ENCODE results near the gene RFC2. TPM values are rescaled to one million over a fixed set of nuclear protein-coding genes. Genes with fewer than 3 reads are reported as not detected.
"Not testable (repeated sequence)": the region's sequence is repeated elsewhere in the genome, so short reads cannot be mapped to it uniquely, and the experiment has no call there.

The RFC2 gene
- total RNA-seq, 1 experiment from 2014 or later = 73.6 TPM

GRCh38 chr7:74225400-74225799 lies 28.8 kb downstream of the RFC2 start:
- H4K8ac ChIP-seq (replicated peaks; ENCODE audit: insufficient read length, low read depth, low read length) = no peak overlapping the region
- no peak overlapping the region for H2BK12ac ChIP-seq (ENCODE audit: insufficient read length, low read depth, low read length)
- Mint-ChIP-seq H3K27ac (no peak overlapping the region), H3K4me3 (no peak overlapping the region), H3K36me3 (ENCODE audit: insufficient read depth in 1 of 3, low read depth in 3 of 3) (peaks cover 13 to 35% (median 30%) of the 10 kb centered on the region in 3 experiments), H3K27me3 (ENCODE audit: low read depth) (peaks cover 1% of the 10 kb centered on the region), H3K9me3 (no peaks in the 10 kb centered on the region; a peak in 1 of 5 replicates), H3K4me1 (peaks cover 7 to 8% of the 10 kb centered on the region in 2 experiments; a peak in 1 of 4 replicates)
- no peak overlapping the region for H3K14ac ChIP-seq (ENCODE audit: insufficient read depth, low read length)
- no peak overlapping the region for H2BK120ac ChIP-seq (ENCODE audit: low read depth, low read length, poor library complexity, severe bottlenecking)
- H3K79me1 ChIP-seq (ENCODE audit: insufficient read depth, low read depth, low read length, poor library complexity, severe bottlenecking) = no peaks in the 10 kb centered on the region
- no peak for TF ChIP-seq CTCF (conservative IDR thresholded peaks at IDR 0.05)
- no peaks in the 10 kb centered on the region for H3K9me3 ChIP-seq (ENCODE audit: control insufficient read depth, low read depth, low read length)
- WGBS (ENCODE audit: extremely low coverage, insufficient read length, low lambda C conversion rate) = no CpG with 5 or more reads among the region's 12 CpGs
- peaks cover 3% of the 10 kb centered on the region for H3K23me2 ChIP-seq (ENCODE audit: insufficient read length, low read depth, low read length, poor library complexity, severe bottlenecking)
- no peak overlapping the region for H3K4ac ChIP-seq (ENCODE audit: low read depth, low read length)
- H3K23ac ChIP-seq (ENCODE audit: insufficient read length, low read depth, low read length) = no peak overlapping the region
- H3K4me2 ChIP-seq (ENCODE audit: insufficient read depth, insufficient read length, low read length) = no peak overlapping the region
- no peaks in the 10 kb centered on the region for H3K79me2 ChIP-seq (ENCODE audit: insufficient read depth, low read length)
- no peak overlapping the region for H2BK20ac ChIP-seq (ENCODE audit: low read depth, low read length, poor library complexity, severe bottlenecking)
- no peaks in the 10 kb centered on the region for H3K4me1 ChIP-seq (ENCODE audit: insufficient read depth, low read length)
- peaks cover 3% of the 10 kb centered on the region for H4K20me1 ChIP-seq (ENCODE audit: control insufficient read depth, insufficient read depth, insufficient read length)
- H2BK5ac ChIP-seq (ENCODE audit: insufficient read length, low read length) = no peak overlapping the region
- no peak overlapping the region for H4K5ac ChIP-seq (ENCODE audit: insufficient read length, low read depth, low read length)
- DNase-seq = no peak
- H2AK5ac ChIP-seq (ENCODE audit: insufficient read length, low read length) = no peak overlapping the region
- no peak overlapping the region for H2AFZ ChIP-seq (ENCODE audit: low read length)
- H3K9ac ChIP-seq (ENCODE audit: extremely low read depth, insufficient read length, low read length) = no peak overlapping the region
- no peak overlapping the region for H3T11ph ChIP-seq (ENCODE audit: low read length)
- no peak overlapping the region for H3K18ac ChIP-seq (ENCODE audit: insufficient read length, low read depth, low read length)
- no peak overlapping the region for H2BK15ac ChIP-seq (ENCODE audit: low read depth, low read length)
- H3K27ac ChIP-seq (ENCODE audit: insufficient read length, low read depth, low read length) = no peak overlapping the region
- H4K91ac ChIP-seq (ENCODE audit: insufficient read length, low read depth, low read length) = no peak overlapping the region
- no peaks in the 10 kb centered on the region for H3K27me3 ChIP-seq (ENCODE audit: insufficient read depth, low read length)
- H3K56ac ChIP-seq (ENCODE audit: insufficient read length, low read depth, low read length) = no peak overlapping the region

GRCh38 chr7:74224907-74225306 lies 29.3 kb downstream of the RFC2 start:
- H3K14ac ChIP-seq (ENCODE audit: insufficient read depth, low read length); H3K27me3 Mint-ChIP-seq (ENCODE audit: low read depth): not testable (repeated sequence)
- no CpG with 5 or more reads among the region's 13 CpGs for WGBS (ENCODE audit: extremely low coverage, insufficient read length, low lambda C conversion rate)

More at GRCh38 chr7:74224907-74225306, 29.3 kb downstream of the RFC2 start:
- not testable (repeated sequence) for H3K9me3 Mint-ChIP-seq; DNase-seq; H3K4me3 Mint-ChIP-seq; H3K27me3 ChIP-seq (ENCODE audit: insufficient read depth, low read length); H3T11ph ChIP-seq (ENCODE audit: low read length); H3K4me2 ChIP-seq (ENCODE audit: insufficient read depth, insufficient read length, low read length); H4K20me1 ChIP-seq (ENCODE audit: control insufficient read depth, insufficient read depth, insufficient read length); H3K4me1 ChIP-seq (ENCODE audit: insufficient read depth, low read length); H3K27ac Mint-ChIP-seq; H3K79me1 ChIP-seq (ENCODE audit: insufficient read depth, low read depth, low read length, poor library complexity, severe bottlenecking); H2AFZ ChIP-seq (ENCODE audit: low read length); H3K9me3 ChIP-seq (ENCODE audit: control insufficient read depth, low read depth, low read length); H2BK12ac ChIP-seq (ENCODE audit: insufficient read length, low read depth, low read length); H3K9ac ChIP-seq (ENCODE audit: extremely low read depth, insufficient read length, low read length); H3K4ac ChIP-seq (ENCODE audit: low read depth, low read length); H3K27ac ChIP-seq (ENCODE audit: insufficient read length, low read depth, low read length); H2BK20ac ChIP-seq (ENCODE audit: low read depth, low read length, poor library complexity, severe bottlenecking); H3K79me2 ChIP-seq (ENCODE audit: insufficient read depth, low read length); H4K91ac ChIP-seq (ENCODE audit: insufficient read length, low read depth, low read length); H3K18ac ChIP-seq (ENCODE audit: insufficient read length, low read depth, low read length); H2BK5ac ChIP-seq (ENCODE audit: insufficient read length, low read length); H4K8ac ChIP-seq (replicated peaks; ENCODE audit: insufficient read length, low read depth, low read length); H2AK5ac ChIP-seq (ENCODE audit: insufficient read length, low read length); H2BK15ac ChIP-seq (ENCODE audit: low read depth, low read length); H3K56ac ChIP-seq (ENCODE audit: insufficient read length, low read depth, low read length); H2BK120ac ChIP-seq (ENCODE audit: low read depth, low read length, poor library complexity, severe bottlenecking); H3K23ac ChIP-seq (ENCODE audit: insufficient read length, low read depth, low read length); H3K23me2 ChIP-seq (ENCODE audit: insufficient read length, low read depth, low read length, poor library complexity, severe bottlenecking); H4K5ac ChIP-seq (ENCODE audit: insufficient read length, low read depth, low read length)
- Mint-ChIP-seq H3K4me1 (peaks cover 7 to 13% of the 10 kb centered on the region in 2 experiments; a peak in 1 of 4 replicates), H3K36me3 (ENCODE audit: insufficient read depth in 1 of 3, low read depth in 3 of 3) (peaks cover 13 to 30% (median 25%) of the 10 kb centered on the region in 3 experiments)

Data from H9 (cell line).